SW480 (cell line): ENCODE measurements around the gene CES3.
"Not testable (repeated sequence)": the region's sequence is repeated elsewhere in the genome, so short reads cannot be mapped to it uniquely, and the experiment has no call there.

Experiments used
- DNase-seq: peaks from one replicate; pipeline ENCODE4 v3.0.0-alpha.2; 2016; ENCODE audit warnings: low spot score

Gene CES3

DNA sequence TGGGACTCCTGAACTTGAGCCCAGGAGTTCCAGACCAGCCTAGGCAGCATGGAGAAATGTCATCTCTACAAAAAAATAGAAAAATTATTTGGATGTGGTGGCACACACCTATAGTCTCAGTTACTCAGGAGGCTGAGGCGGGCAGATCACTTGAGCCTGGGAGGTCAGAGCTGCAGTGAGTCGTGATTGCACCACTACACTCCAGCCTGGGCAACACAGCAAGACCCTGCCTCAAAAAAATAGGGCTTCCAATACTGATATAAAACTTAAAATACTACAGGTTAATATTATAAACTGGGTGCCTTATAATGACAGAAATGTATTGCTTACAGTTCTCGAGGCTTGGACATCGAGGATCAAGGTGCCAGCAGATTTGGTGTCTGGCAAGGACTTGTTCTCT, 15.1 kb upstream of the CES3 start:
- no peak for DNase-seq

DNA sequence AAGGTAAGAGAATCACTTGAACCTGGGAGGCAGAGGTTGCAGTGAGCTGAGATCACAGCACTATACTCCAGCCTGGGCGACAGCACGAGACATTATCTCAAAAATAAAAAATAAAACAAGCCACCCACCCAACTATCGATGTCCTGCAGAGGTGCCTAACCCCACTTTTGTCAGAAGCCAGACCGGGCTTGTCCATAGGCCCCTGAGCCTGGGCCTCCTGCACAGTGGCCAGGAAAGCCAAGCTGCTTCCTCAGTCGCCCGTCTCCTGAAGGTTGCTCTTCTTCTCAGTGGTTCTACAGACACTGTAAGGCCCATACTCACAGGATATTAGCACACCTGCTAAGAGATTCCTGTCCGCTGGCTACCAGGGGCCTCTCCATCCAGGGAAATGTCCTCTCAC, 14.5 kb upstream of the CES3 start:
- DNase-seq = no peak

- no peak for DNase-seq
Measured at GRCh38 chr16:66946974-66947301, 14.1 kb upstream of the CES3 start.

GRCh38 chr16:66947302-66948065, 13.6 kb upstream of the CES3 start:
- peak; percentile 82 for DNase-seq

GRCh38 chr16:66948134-66948836, 12.8 kb upstream of the CES3 start:
- DNase-seq = no peak

DNA sequence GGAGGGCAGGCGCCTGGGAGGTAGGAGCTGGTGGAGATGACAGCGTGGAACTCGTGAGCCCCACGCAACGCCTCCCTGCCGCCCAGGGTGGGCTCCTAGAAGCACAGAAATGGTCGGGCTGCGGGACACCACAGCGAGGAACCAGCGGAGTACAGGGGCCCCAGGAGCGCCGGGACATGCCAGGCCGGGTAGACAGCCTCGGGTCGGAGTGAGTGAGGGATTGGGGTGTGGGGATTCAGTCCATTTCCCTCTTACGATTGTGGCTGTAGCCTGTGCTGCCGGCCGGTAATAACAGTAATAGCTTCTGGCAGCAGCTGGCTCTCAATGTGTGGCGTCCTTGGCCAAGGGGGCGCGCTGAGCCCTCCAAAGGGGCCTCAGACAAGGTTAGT, 12.2 kb upstream of the CES3 start:
- no peak for DNase-seq

- DNase-seq = no peak
Measured at GRCh38 chr16:66949472-66949871, 11.6 kb upstream of the CES3 start.

DNA sequence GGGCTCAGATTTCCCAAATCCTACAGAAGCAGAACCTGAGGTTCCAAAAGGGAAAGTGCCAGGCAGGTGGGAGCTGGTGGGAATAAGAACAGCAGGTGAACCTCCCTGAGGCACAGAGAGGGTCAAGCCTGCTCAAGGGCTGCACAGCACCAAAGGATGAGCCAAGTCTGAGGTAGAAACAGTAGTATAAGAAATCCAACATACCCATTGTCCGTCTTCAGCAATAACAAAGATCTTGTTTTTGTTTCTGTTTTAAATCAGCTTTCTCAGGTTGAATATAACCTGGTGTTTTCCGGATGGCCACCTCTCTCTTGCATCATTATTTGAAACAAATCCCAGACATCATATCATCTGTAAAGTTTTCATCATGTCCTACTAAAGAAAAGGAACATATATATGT, 10.6 kb upstream of the CES3 start:
- no peak for DNase-seq

DNA sequence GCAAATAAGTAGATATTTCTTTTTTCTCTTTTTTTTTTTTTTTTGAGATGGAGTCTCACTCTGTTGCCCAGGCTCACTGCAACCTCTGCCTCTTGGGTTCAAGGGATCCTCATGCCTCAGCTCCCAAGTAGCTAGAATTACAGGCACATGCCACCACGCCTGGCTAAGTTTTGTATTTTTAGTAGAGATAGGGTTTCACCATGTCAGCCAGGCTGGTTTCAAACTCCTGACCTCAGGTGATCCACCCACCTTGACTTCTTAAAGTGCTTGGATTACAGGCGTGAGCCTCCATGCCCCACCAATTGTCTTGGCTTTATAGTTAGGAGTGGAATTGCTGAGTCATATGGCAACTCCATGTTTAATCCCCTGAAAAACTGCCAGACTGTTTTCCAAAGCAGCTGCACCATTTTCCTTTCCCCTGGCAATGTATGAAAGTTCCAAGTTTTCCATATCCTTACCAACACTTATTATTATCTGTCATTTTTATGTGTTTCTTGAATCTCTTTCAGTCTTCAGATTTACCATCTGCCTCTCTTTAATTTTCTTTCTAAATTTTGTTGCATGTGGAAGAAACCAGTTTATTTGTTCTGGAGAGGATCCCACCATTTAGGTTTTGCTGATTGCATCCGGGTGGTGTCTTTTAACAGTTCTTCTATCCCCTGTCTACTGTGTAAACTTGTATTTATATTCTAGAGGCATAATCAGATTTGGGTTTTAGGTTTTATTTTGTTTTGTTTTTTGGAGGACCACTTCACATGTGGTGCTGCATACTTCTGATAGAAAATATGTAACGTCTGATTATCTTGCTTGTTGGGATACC, 9.9 kb upstream of the CES3 start:
- no peak for DNase-seq

- no peak for DNase-seq
Measured at GRCh38 chr16:66952430-66953110, 8.5 kb upstream of the CES3 start.

GRCh38 chr16:66953462-66954096, 7.5 kb upstream of the CES3 start:
- peak; percentile 25 for DNase-seq

DNA sequence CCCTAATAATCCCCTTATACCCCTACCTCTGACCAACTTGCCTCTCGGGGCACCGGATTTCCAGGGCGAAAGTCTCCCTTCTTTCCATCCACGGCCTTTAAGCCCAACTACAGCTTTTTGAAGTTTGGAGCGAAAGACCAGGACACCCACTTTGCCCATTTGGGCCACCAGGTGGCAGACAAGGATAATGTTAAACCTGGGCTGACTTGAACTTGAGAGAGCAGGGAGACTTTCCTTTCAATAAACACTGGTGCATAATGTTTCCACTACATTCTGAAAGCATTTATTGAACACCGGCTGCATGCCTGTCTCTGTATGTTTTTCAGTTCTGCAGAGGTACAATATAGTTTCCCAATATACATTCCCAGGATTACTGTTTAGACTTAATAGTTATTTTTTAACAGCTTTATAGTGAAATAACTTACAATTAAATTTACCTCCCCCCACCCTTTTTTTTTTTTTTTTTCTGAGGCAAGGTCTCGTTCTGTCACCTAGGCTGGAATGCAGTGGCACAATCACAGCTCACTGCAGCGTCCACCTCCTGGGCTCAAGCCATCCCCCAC, 6.9 kb upstream of the CES3 start:
- peak; percentile 69 for DNase-seq

DNA sequence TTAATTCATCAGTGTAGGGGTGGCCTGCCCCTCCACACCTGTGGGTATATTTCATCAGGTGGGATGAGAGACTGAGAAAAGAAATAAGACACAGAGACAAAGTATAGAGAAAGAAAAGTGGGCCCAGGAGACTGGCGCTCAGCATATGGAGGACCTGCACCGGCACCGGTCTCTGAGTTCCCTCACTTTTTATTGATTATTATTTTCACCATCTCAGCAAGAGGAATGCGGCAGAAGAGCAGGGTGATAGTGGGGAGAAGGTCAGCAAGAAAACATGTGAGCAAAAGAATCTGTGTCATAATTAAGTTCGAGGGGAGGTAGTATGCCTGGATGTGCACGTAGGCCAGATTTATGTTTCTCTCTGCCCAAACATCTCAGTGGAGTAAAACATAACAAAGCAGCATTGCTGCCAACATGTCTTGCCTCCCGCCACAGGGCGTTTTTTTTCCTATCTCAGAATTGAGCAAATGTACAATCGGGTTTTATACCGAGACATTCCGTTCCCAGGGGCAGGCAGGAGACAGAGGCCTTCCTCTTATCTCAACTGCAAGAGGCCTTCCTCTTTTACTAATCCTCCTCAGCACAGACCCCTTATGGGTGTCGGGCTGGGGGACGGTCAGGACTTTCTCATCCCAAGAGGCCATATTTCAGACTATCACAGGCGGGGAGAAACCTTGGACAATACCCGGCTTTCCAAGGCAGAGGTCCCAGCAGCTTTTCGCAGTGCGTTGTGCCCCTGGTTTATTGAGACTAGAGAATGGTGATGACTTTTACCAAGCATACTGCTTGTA, 5.5 kb upstream of the CES3 start:
- DNase-seq = not testable (repeated sequence)

DNA sequence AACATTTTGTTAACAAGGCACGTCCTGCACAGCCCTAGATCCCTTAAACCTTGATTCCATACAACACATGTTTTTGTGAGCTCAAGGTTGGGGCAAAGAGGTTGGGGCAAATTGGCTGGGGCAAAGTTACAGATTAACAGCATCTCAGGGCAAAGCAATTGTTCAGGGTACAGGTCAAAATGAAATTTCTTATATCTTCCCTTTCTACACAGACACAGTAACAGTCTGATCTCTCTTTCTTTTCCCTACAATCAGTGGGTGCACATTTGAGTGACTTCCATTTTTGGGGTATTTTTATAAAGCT, 5.0 kb upstream of the CES3 start:
- not testable (repeated sequence) for DNase-seq

DNA sequence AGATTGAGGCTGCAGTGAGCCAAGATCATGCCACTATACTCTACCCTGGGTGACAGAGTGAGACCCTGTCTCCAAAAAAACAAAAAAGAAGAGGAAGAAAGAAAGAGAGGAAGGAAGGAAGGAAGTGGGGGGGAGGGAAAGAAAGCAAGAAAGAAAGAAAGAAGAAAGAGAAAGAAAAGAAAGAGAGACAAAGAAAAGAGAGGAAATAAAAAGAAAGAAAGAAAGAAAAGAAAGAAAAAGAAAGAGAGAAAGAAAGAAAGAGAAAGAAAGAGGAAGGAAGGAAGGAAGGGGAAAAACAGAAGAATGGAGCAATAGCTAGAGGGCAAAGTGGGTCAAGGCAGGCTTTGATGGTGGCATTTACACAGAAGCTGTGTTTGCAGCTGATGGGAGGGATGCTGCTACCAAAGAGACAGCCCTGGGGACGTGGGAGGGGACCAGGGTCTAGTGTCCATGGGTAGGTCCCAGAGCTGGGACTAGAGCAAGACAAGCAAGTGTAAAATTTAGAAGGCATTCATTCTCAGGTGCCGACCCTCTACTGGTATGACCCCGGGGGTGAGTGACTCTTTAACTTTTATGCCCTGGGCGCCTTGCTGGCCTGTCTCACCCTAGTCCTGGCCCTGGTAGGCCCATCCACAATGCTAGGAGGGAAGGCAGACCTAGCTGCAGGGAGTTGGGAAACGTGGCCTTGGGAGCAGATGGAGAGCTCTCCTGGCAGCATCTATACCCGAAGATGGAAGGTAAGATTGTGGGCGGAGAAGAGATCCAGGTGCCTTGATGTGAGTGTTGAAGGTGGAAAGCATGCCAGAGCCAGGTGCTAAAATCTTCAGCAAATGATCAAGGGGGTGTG, 2.0 kb upstream of the CES3 start:
- DNase-seq = no peak

GRCh38 chr16:66959704-66960161, 1.3 kb upstream of the CES3 start:
- DNase-seq = no peak

GRCh38 chr16:66960270-66960669, 796 bp upstream of the CES3 start:
- DNase-seq = no peak

GRCh38 chr16:66961914-66962313, 848 bp downstream of the CES3 start:
- DNase-seq = no peak

DNA sequence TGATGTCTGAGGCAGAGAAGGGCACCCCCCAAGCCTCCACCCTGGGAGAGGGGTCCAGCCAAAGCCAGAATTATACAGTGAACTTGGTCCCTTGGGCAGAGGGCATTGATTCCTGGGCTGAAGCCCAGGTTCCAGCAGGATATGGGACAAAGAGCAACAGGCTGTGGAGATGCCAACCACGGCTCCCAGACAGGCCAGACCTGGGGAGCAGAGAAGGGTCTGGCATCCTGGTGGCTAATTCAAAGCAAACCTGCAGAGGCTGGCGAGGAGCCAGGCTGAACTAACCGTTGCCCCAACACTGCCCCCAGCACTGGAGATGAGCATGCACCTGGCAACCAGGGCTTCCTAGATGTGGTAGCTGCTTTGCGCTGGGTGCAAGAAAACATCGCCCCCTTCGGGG, 3.0 kb downstream of the CES3 start:
- DNase-seq = no peak

GRCh38 chr16:66968847-66969246, 7.8 kb downstream of the CES3 start:
- no peak for DNase-seq
